Esophagus (tissue), 2 donors: ENCODE data around the gene SULF2. TPM values are rescaled to one million over a fixed set of nuclear protein-coding genes. Genes with fewer than 3 reads are reported as not detected.

Source experiments
- H3K27ac ChIP-seq, 2 donors: one replicate each; pipeline ENCODE4 v1.5.1; 2013; ENCODE audit warnings: low read depth in 2 of 2, mild to moderate bottlenecking in 2 of 2, inconsistent platforms in 1 of 2, low read length in 1 of 2, moderate library complexity in 1 of 2
- H3K27me3 ChIP-seq, 2 donors: one replicate each; pipeline ENCODE4 v1.6.1; 2013; ENCODE audit warnings: low read length in 2 of 2, control low read depth in 1 of 2, mild to moderate bottlenecking in 1 of 2; ENCODE audit not compliant: insufficient read depth in 2 of 2, control insufficient read depth in 1 of 2
- H3K36me3 ChIP-seq, 2 donors: one replicate each; pipeline ENCODE4 v1.6.1; 2013; ENCODE audit warnings: low read length in 1 of 2; ENCODE audit not compliant: control insufficient read depth in 2 of 2, insufficient read depth in 2 of 2
- H3K4me1 ChIP-seq, 2 donors: one replicate each; pipeline ENCODE4 v1.6.1; 2013; ENCODE audit warnings: low read length in 1 of 2; ENCODE audit not compliant: control insufficient read depth in 2 of 2, insufficient read depth in 2 of 2
- H3K4me3 ChIP-seq, 2 donors: one replicate each; pipeline ENCODE4 v1.5.1; 2013; ENCODE audit warnings: low read length in 2 of 2, mild to moderate bottlenecking in 2 of 2, low read depth in 1 of 2, moderate library complexity in 1 of 2
- H3K9me3 ChIP-seq, 2 donors: one replicate each; pipeline ENCODE4 v1.6.1; 2013; ENCODE audit warnings: mild to moderate bottlenecking in 2 of 2, low read depth in 1 of 2, low read length in 1 of 2, moderate library complexity in 1 of 2; ENCODE audit not compliant: control insufficient read depth in 2 of 2, insufficient read depth in 1 of 2
- WGBS, 2 donors: extraction: QIAGEN DNeasy Blood & Tissue Kit; methylation state at CpG; one replicate each; pipeline ENCODE4 v1.1.7; 2013; 5-methylcytosine and 5-hydroxymethylcytosine counted together
- polyA plus RNA-seq, 2 donors: library from polyadenylated mRNA; stranded (reverse); fragments of 200-250 nt; gene quantifications; one replicate each; pipeline ENCODE4 v1.2.3, GENCODE V29; 2013
- donor health status: healthy with polysubstance abuse.
- donor health status: Bipolar disorder and iron deficiency.

The SULF2 gene
- polyA plus RNA-seq, 2 donors: 47.3 to 153 TPM

DNA sequence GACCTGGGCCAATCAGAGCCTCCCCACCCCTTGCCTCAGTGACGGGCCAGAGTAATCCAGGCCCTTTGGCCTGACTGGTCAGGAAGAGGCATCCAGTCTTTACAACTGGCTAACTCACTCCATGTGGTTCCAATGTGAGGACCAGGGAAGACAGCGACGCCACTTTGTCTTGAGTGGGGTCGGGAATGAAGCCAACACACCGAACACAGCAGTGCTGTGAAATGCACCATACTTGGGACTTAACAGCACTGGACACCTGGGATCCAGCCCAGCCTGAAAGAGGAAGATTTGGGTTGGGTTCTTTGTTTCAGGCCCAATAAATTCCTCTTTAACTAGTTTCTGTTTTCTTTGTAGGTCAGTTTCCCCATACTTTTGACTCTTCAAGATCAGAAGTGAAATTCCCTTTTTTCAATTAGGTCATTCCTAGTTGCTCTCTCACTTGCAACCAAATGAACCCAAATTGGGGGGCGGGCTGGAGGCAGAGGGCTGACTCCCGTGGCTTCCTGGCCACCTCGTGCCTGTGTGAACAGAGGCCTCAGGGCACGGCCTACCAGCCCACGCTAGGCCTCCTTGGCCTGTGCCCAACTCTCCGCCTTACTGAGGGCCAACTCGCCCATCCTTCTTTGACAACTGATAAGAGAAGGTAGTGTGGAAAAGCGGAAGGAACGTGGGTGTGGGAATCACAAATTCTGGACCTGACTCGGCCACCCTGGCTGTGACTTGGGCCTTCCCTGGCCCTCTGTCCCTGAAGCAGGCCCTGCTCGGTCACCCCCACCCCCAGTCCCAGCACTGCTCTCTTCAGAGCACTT lies 17.1 kb downstream of the SULF2 start:
- peaks cover 0 to 8% of the 10 kb centered on the region in 2 donors for H3K36me3 ChIP-seq
- no peak overlapping the region for H3K4me3 ChIP-seq
- 63 to 67% methylated on average over 16 of the region's 16 CpGs for WGBS, 2 donors
- H3K27me3 ChIP-seq: no peaks in the 10 kb centered on the region
- H3K4me1 ChIP-seq: peaks cover under 1 to 2% of the 10 kb centered on the region in 2 donors
- peaks cover 5 to 6% of the 10 kb centered on the region in 2 donors for H3K9me3 ChIP-seq
- H3K27ac ChIP-seq: no peak overlapping the region

- Histone ChIP-seq H3K27me3 (no peaks in the 10 kb centered on the region), H3K36me3 (peaks cover 0 to 6% of the 10 kb centered on the region in 2 donors), H3K9me3 (peaks cover 4 to 5% of the 10 kb centered on the region in 2 donors), H3K4me3 (no peak overlapping the region), H3K4me1 (peaks cover 0 to 2% of the 10 kb centered on the region in 2 donors), H3K27ac (no peak overlapping the region)
- 70 to 73% methylated on average over 4 of the region's 4 CpGs for WGBS, 2 donors
These were observed 19.3 kb downstream of the SULF2 start for GRCh38 chr20:47765691-47766594.

GRCh38 chr20:47765271-47765670 lies 20.0 kb downstream of the SULF2 start:
- whole genome bisulfite sequencing, 2 donors: 82 to 90% methylated on average over 7 of the region's 7 CpGs
- Histone ChIP-seq H3K4me3 (no peak overlapping the region), H3K27ac (no peak overlapping the region), H3K4me1 (peaks cover 0 to 2% of the 10 kb centered on the region in 2 donors), H3K36me3 (peaks cover 0 to 4% of the 10 kb centered on the region in 2 donors), H3K9me3 (no peaks in the 10 kb centered on the region), H3K27me3 (no peaks in the 10 kb centered on the region)

GRCh38 chr20:47764154-47764733 lies 21.0 kb downstream of the SULF2 start:
- Histone ChIP-seq H3K36me3 (peaks cover 0 to 8% of the 10 kb centered on the region in 2 donors), H3K4me1 (peaks cover 0 to 2% of the 10 kb centered on the region in 2 donors), H3K4me3 (no peak overlapping the region), H3K27me3 (no peaks in the 10 kb centered on the region), H3K9me3 (no peaks in the 10 kb centered on the region), H3K27ac (no peak overlapping the region)
- 83 to 93% methylated on average over 8 of the region's 8 CpGs for WGBS, 2 donors

GRCh38 chr20:47762699-47763268 lies 22.5 kb downstream of the SULF2 start:
- Histone ChIP-seq H3K4me1 (no peaks in the 10 kb centered on the region), H3K4me3 (no peak overlapping the region), H3K9me3 (no peaks in the 10 kb centered on the region), H3K27me3 (no peaks in the 10 kb centered on the region), H3K36me3 (peaks cover 0 to 8% of the 10 kb centered on the region in 2 donors), H3K27ac (no peak overlapping the region)
- WGBS, 2 donors: 47 to 53% methylated on average over 13 of the region's 13 CpGs

GRCh38 chr20:47761482-47762047 lies 23.7 kb downstream of the SULF2 start:
- H3K4me3 ChIP-seq: no peak overlapping the region
- no peaks in the 10 kb centered on the region for H3K27me3 ChIP-seq
- 70 to 76% methylated on average over 11 of the region's 11 CpGs for WGBS, 2 donors
- H3K36me3 ChIP-seq: peaks cover 0 to 14% of the 10 kb centered on the region in 2 donors
- no peaks in the 10 kb centered on the region for H3K4me1 ChIP-seq
- no peak overlapping the region for H3K27ac ChIP-seq
- no peaks in the 10 kb centered on the region for H3K9me3 ChIP-seq

- Histone ChIP-seq H3K4me1 (no peaks in the 10 kb centered on the region), H3K27me3 (no peaks in the 10 kb centered on the region), H3K36me3 (peaks cover 0 to 15% of the 10 kb centered on the region in 2 donors), H3K4me3 (no peak overlapping the region), H3K9me3 (no peaks in the 10 kb centered on the region), H3K27ac (no peak overlapping the region)
- WGBS, 2 donors: 79 to 80% methylated on average over 14 of the region's 14 CpGs
These were observed 24.4 kb downstream of the SULF2 start for GRCh38 chr20:47760686-47761481.

DNA sequence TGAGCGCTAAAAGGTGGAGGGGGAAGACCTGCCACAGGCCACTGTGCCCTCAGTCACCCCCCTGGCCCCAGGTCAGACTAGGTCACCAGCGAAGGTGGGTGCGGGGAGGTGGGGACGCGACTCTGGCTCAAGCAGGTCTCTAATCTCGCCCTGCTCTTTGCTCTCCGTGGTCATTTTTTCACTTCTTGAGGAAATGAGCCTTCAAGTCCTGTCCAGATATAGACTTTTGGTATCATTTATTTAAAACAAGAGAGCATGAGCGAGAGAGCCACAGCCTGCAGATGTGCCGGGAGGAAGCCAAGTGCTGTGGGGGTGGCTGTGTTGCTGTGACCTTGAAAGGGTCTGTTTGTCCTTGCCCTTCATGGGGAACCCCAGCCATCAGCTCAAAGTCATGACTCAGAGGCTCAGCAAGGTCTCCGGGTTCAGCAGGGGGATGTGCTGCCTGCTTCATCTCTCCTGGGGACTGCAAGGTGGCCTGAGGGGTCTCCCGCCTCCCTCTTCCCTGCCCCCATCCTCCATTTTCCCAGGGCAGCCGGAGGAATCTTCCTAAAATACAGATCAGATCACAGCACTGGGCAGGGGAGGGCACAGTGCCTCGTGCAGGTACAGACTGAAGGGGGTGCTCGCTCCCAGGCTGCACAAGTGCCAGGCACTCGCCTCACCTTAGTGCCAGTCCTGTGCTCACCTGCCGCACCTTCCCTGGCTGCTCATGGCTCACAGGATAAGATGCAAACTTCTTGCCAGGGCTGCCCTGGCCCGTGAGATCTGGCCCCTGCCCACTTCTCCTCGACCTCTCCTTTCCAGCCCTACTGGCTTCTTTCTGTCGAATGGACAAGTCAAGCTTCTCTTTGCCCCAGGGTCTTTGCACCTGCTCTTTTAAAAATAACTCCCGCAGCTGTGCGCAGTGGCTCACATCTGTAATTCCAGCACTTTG lies 26.5 kb downstream of the SULF2 start:
- Histone ChIP-seq H3K4me3 (no peak overlapping the region), H3K4me1 (no peaks in the 10 kb centered on the region), H3K27ac (no peak overlapping the region), H3K27me3 (no peaks in the 10 kb centered on the region), H3K9me3 (no peaks in the 10 kb centered on the region), H3K36me3 (peaks cover 4 to 19% of the 10 kb centered on the region in 2 donors)
- WGBS, 2 donors: 71 to 75% methylated on average over 21 of the region's 21 CpGs
